22Rv1 (cell line): ENCODE data around the gene HCN1.
"Not testable (repeated sequence)": the region's sequence is repeated elsewhere in the genome, so short reads cannot be mapped to it uniquely, and the experiment has no call there.

Source experiments
- H3K27ac ChIP-seq: fragments of 450-650 bp; 2 replicates; pipeline ENCODE4 v1.5.1; 2017
- ZFX ChIP-seq: fragments of 450-650 bp; IDR thresholded peaks from 2 replicates; pipeline ENCODE4 v1.6.1; 2017; ENCODE audit warnings: antibody characterized with exemption, borderline replicate concordance
- TF ChIP-seq, protein P1 (sequence below): fragments of 450-650 bp; IDR thresholded peaks from 2 replicates; pipeline ENCODE4 v1.5.1; 2017; ENCODE audit warnings: mild to moderate bottlenecking

HCN1 gene

GRCh38 chr5:45509371-45509770 lies 186.8 kb downstream of the HCN1 start:
- no peak overlapping the region for H3K27ac ChIP-seq

GRCh38 chr5:45508135-45508534 lies 188.0 kb downstream of the HCN1 start:
- H3K27ac ChIP-seq: no peak overlapping the region
- TF ChIP-seq, protein P1, sequence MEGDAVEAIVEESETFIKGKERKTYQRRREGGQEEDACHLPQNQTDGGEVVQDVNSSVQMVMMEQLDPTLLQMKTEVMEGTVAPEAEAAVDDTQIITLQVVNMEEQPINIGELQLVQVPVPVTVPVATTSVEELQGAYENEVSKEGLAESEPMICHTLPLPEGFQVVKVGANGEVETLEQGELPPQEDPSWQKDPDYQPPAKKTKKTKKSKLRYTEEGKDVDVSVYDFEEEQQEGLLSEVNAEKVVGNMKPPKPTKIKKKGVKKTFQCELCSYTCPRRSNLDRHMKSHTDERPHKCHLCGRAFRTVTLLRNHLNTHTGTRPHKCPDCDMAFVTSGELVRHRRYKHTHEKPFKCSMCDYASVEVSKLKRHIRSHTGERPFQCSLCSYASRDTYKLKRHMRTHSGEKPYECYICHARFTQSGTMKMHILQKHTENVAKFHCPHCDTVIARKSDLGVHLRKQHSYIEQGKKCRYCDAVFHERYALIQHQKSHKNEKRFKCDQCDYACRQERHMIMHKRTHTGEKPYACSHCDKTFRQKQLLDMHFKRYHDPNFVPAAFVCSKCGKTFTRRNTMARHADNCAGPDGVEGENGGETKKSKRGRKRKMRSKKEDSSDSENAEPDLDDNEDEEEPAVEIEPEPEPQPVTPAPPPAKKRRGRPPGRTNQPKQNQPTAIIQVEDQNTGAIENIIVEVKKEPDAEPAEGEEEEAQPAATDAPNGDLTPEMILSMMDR: no peak
- TF ChIP-seq ZFX: no peak

More at GRCh38 chr5:45509371-45509770, 186.8 kb downstream of the HCN1 start:
- TF ChIP-seq ZFX: no peak

GRCh38 chr5:45507178-45507577 lies 189.0 kb downstream of the HCN1 start:
- TF ChIP-seq, protein P1: no peak
- TF ChIP-seq ZFX: no peak
- H3K27ac ChIP-seq: no peak overlapping the region

DNA sequence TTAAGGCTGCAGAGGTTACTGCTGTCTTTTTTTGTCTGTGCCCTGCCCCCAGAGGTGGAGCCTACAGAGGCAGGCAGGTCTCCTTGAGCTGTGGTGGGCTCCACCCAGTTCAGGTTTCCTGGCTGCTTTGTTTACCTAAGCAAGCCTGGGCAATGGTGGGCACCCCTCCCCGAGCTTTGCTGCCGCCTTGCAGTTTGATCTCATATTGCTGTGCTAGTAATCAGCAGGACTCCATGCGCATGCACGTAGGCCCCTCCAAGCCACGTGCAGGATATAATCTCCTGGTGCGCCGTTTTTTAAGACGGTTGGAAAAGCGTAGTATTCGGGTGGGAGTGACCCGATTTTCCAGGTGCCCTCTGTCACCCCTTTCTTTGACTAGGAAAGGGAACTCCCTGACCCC lies 197.2 kb downstream of the HCN1 start:
- not testable (repeated sequence) for H3K27ac ChIP-seq

DNA sequence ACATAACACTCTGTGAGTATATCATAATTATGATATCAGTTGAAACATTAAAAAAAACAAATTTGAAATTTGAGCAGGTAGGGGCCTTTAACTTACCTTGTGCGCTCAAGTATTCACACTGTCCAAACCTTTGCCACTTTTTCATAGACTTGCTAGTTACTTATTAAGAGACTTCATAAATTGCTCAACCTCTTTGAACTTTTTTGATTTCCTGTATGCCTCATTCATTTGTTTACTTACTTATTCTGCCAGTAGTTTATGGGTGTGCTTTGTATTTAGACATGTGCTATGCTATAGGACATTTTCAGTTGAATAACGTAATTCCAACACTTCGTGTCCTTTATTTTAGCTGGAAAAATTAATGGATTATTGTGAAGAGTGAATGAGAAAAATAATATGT lies 204.8 kb downstream of the HCN1 start:
- no peak overlapping the region for H3K27ac ChIP-seq
- TF ChIP-seq, protein P1: no peak
- no peak for TF ChIP-seq ZFX

- H3K27ac ChIP-seq: no peak overlapping the region
- TF ChIP-seq, protein P1: no peak
- no peak for TF ChIP-seq ZFX
Observed at GRCh38 chr5:45484781-45485180, 211.4 kb downstream of the HCN1 start.

DNA sequence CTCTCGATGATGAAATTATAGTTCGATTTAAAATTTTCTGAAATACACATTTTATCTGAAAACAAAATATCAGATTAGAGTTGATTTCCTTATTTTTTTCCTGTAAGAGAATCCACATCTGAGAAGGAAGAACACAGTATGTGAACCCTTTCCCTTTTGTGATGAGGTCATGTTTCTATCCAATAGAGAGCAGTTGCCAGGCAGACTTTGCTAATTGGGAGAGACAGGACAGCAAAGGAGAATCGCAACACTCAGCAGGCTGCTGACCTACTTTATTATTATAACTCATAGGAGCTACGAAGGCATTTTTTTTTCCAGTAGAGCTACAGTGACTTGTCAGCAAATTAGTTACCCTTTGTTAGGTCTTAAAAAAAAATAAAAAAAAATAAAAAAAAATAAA lies 242.1 kb downstream of the HCN1 start:
- no peak overlapping the region for H3K27ac ChIP-seq
- TF ChIP-seq, protein P1: no peak
- no peak for TF ChIP-seq ZFX

DNA sequence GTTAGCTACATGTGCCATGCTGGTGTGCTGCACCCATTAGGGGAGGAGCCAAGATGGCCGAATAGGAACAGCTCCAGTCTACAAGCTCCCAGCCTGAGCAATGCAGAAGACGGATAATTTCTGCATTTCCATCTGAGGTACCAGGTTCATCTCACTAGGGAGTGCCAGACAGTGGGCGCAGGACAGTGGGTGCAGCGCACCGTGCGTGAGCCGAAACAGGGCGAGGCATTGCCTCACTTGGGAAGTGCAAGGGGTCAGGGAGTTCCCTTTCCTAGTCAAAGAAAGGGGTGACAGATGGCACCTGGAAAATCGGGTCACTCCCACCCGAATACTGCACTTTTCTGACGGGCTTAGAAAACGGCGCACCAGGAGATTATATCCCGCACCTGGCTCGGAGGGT lies 251.3 kb downstream of the HCN1 start:
- not testable (repeated sequence) for H3K27ac ChIP-seq

DNA sequence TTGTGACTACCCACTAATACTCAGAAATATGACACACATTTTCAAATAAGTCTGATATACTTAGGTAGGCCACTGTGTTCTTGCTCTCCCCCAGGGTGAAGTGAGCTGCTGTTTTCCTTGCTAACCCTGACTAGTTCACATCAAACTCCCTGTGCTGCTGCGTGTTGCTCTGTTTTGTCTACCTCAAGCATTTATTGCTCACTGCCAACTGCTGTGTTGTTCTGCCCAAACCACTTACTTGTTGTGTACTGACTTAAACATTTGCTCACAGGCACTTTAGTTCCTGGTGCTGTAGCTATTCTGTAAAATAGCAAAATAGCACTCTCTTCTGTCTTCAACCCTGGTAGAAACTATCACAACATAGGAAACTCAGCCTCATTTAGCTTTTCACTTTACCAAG lies 255.7 kb downstream of the HCN1 start:
- no peak overlapping the region for H3K27ac ChIP-seq
- TF ChIP-seq ZFX: no peak
- TF ChIP-seq, protein P1: no peak
